IMR-90 (cell line): ENCODE results near the gene PAPSS1.

Experiments
- CEBPB ChIP-seq: IDR thresholded peaks from 2 replicates; pipeline ENCODE4 v1.6.1; 2012; ENCODE audit warnings: low read depth, low read length, improper control_type of control experiment
- CTCF ChIP-seq: conservative IDR thresholded peaks from 2 replicates; pipeline ENCODE4 v1.5.1; 2012; ENCODE audit warnings: mild to moderate bottlenecking, low read depth, low read length, improper control_type of control experiment
- NFE2L2 ChIP-seq: fragments of 150-350 bp; IDR thresholded peaks from 2 replicates; pipeline ENCODE4 v1.6.1; 2016; ENCODE audit warnings: low read depth, mild to moderate bottlenecking, low read length
- POLR2A ChIP-seq: IDR thresholded peaks from 2 replicates; pipeline ENCODE4 v1.6.1; 2012; ENCODE audit warnings: mild to moderate bottlenecking, low read depth, low read length
- RAD21 ChIP-seq: IDR thresholded peaks from 2 replicates; pipeline ENCODE4 v1.6.1; 2012; ENCODE audit warnings: low read length, improper control_type of control experiment

- TF ChIP-seq NFE2L2: no peak
- TF ChIP-seq CTCF: no peak
- no peak for TF ChIP-seq POLR2A
- no peak for TF ChIP-seq RAD21
- no peak for TF ChIP-seq CEBPB
These were observed 31.6 kb upstream of the PAPSS1 start for GRCh38 chr4:107751670-107752069.
